Nephron progenitor cell (in vitro differentiated cells): ENCODE measurements around the gene TFEB.

Experiments used
- DNase-seq: peaks from one replicate; pipeline ENCODE4 v3.0.0; 2021
- H3K27ac Mint-ChIP-seq: 2 replicates; pipeline ENCODE4 v1.8.0; 2021; ENCODE audit warnings: mild to moderate bottlenecking, moderate library complexity, mixed read lengths
- H3K27me3 Mint-ChIP-seq: 2 replicates; pipeline ENCODE4 v1.8.0; 2021; ENCODE audit warnings: mild to moderate bottlenecking, low read depth, mixed read lengths; ENCODE audit not compliant: poor library complexity
- H3K36me3 Mint-ChIP-seq: 2 replicates; pipeline ENCODE4 v1.8.0; 2021; ENCODE audit warnings: low read depth, mixed read lengths
- H3K4me1 Mint-ChIP-seq: 2 replicates; pipeline ENCODE4 v1.8.0; 2021; ENCODE audit warnings: mixed read lengths
- H3K4me3 Mint-ChIP-seq: 2 replicates; pipeline ENCODE4 v1.8.0; 2021; ENCODE audit warnings: mild to moderate bottlenecking, moderate library complexity, mixed read lengths
- H3K9me3 Mint-ChIP-seq: 2 replicates; pipeline ENCODE4 v1.8.0; 2021; ENCODE audit warnings: mild to moderate bottlenecking, moderate library complexity, mixed read lengths
- CTCF ChIP-seq: fragments of 200-600 bp; sonication (generic); IDR thresholded peaks from 2 replicates; pipeline ENCODE4 v1.5.0; 2021; ENCODE audit warnings: antibody characterized with exemption

The TFEB gene

GRCh38 chr6:41639809-41640371, 95.5 kb downstream of the TFEB start:
- DNase-seq, result no peak
- peaks cover 79% of the 10 kb centered on the region for H3K4me1 Mint-ChIP-seq
- H3K36me3 Mint-ChIP-seq, result peaks cover 14% of the 10 kb centered on the region
- no peak for TF ChIP-seq CTCF
- no peak overlapping the region for H3K27ac Mint-ChIP-seq
- H3K4me3 Mint-ChIP-seq, result peak overlapping the region; percentile 86
- peaks cover 29% of the 10 kb centered on the region for H3K27me3 Mint-ChIP-seq
- H3K9me3 Mint-ChIP-seq, result no peaks in the 10 kb centered on the region

GRCh38 chr6:41638935-41639808, 96.2 kb downstream of the TFEB start:
- DNase-seq, result peak; percentile 57
- H3K9me3 Mint-ChIP-seq, result no peaks in the 10 kb centered on the region
- peaks cover 79% of the 10 kb centered on the region for H3K4me1 Mint-ChIP-seq

GRCh38 chr6:41638002-41638934, 97.1 kb downstream of the TFEB start, which contains the start of gene MDFI:
MDFI (plus strand) TSS chr6:41638468; CDS start chr6:41638750, 282 bp downstream.
- DNase-seq, result peak; percentile 78
- Mint-ChIP-seq H3K4me1 (peaks cover 70% of the 10 kb centered on the region), H3K27me3 (peaks cover 38% of the 10 kb centered on the region), H3K9me3 (no peaks in the 10 kb centered on the region), H3K4me3 (peak within 1 kb of the TSS; percentile 86), H3K27ac (peak within 1 kb of the TSS; percentile 89), H3K36me3 (peaks cover 14% of the 10 kb centered on the region)
- no peak for TF ChIP-seq CTCF

More at GRCh38 chr6:41638935-41639808, 96.2 kb downstream of the TFEB start:
- no peak for TF ChIP-seq CTCF
- H3K27me3 Mint-ChIP-seq, result peaks cover 33% of the 10 kb centered on the region
- peak overlapping the region; percentile 89 for H3K27ac Mint-ChIP-seq
- peak overlapping the region; percentile 86 for H3K4me3 Mint-ChIP-seq
- H3K36me3 Mint-ChIP-seq, result peaks cover 14% of the 10 kb centered on the region

GRCh38 chr6:41637194-41638001, 98.0 kb downstream of the TFEB start:
- Mint-ChIP-seq H3K27me3 (peaks cover 43% of the 10 kb centered on the region), H3K36me3 (peaks cover 11% of the 10 kb centered on the region), H3K4me3 (peak overlapping the region; percentile 86), H3K4me1 (peaks cover 61% of the 10 kb centered on the region), H3K27ac (no peak overlapping the region), H3K9me3 (no peaks in the 10 kb centered on the region)
- peak; percentile 43 for DNase-seq
- TF ChIP-seq CTCF, result no peak

GRCh38 chr6:41636833-41637193, 98.6 kb downstream of the TFEB start:
- H3K9me3 Mint-ChIP-seq, result no peaks in the 10 kb centered on the region
- H3K27me3 Mint-ChIP-seq, result peaks cover 48% of the 10 kb centered on the region
- H3K27ac Mint-ChIP-seq, result no peak overlapping the region
- H3K36me3 Mint-ChIP-seq, result peaks cover 8% of the 10 kb centered on the region
- TF ChIP-seq CTCF, result no peak
- DNase-seq, result peak; percentile 38
- peak overlapping the region; percentile 74 for H3K4me3 Mint-ChIP-seq
- H3K4me1 Mint-ChIP-seq, result peaks cover 55% of the 10 kb centered on the region
